GM18858 (cell line): Measurements from ENCODE around the gene DYDC2.
"Not testable (repeated sequence)": the region's sequence is repeated elsewhere in the genome, so short reads cannot be mapped to it uniquely, and the experiment has no call there.

ENCODE experiments used
- ATAC-seq: cut with Tn5 transposase; IDR thresholded peaks from one replicate; pipeline ENCODE4 v1.9.1; 2021; ENCODE audit not compliant: unreplicated experiment

Gene DYDC2

DNA sequence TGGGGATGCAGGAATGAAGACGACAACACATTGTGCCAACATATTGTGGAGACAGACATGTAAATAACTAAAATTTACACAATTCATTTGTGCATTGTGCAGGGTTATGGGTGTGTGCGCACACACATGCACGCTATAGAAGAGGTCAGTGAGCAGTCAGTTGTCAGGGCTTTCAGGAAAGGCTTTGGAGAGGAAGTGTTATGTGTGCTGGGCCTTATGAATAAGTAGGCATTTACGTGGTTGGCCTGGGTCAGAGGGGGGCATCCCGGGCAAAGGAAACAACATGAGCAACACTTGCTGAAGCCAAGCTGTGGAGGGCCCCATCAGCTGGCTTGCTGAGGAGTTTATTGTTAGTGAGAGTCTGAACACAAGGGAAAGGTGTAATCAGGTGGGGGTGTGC is 55.9 kb downstream of the DYDC2 start:
- ATAC-seq, result no peak

DNA sequence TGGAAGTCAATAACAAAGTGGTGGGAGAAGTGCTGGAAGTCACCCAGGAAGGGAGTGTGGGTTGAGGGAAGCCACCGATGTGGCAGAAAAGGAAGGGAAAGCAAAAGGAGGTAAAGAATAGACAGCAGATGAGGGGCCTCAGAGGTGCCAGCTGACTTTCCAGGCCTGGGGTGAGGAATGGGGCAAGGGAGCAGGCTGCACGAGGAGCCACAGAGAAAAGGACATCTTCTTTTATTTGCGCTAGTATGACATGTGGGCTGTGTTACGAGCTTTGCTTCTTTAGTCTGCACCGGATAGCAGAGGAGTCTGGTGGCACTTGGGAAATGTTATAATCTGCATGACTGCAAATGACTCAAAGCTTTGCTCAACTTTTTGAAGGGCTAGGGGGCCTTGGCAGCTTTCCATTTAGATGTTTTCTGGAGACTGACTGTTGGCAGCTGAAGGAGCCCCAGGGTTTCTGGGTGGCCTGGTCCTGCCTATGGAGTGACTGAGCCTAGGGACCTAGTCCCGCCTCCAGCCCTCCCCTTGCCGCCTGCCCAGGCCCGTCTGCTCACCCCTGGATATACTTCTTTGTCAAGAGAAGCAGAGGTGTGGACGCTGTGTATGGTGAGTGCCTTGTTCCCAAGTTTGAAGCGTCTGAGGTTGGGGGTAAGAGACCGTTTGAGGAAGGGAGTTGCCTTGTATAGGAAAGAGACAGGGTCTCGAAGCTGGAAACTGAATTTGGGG is 56.9 kb downstream of the DYDC2 start:
- ATAC-seq, result no peak

DNA sequence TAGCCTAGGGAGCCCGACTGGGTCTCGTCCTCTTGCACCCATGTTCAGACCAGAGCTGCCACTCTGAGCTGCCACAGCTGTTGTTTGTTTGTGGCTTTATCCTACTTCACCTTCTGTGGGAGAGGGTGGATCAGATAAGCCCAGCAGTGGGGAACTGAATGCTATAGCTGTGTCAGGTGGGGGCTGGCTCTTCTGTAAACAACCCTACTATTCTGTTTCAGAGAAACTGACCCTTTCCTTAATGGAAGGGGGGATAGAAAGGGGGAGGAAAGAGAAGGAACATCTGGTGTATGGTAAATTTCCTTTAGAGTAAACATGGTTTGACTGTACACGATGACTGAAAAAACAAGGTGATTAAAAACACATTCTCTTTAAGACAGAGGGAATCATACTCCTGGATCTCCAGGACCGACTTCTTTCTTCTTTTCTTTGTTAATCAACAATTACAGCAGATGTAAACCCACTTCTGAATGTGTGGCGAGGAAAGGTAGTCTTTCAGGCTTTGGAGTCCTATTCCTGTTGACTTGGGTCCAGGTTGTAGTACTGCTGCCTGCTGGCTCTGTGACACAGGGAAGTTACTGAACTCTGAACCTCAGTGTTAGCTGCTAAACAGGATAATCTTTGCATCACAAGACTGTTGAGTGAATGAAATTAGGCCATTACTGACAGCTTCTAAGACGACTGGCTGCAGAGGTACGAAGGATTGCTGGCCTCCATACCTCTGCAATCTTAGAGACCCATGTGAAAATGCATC is 57.7 kb downstream of the DYDC2 start:
- no peak for ATAC-seq

DNA sequence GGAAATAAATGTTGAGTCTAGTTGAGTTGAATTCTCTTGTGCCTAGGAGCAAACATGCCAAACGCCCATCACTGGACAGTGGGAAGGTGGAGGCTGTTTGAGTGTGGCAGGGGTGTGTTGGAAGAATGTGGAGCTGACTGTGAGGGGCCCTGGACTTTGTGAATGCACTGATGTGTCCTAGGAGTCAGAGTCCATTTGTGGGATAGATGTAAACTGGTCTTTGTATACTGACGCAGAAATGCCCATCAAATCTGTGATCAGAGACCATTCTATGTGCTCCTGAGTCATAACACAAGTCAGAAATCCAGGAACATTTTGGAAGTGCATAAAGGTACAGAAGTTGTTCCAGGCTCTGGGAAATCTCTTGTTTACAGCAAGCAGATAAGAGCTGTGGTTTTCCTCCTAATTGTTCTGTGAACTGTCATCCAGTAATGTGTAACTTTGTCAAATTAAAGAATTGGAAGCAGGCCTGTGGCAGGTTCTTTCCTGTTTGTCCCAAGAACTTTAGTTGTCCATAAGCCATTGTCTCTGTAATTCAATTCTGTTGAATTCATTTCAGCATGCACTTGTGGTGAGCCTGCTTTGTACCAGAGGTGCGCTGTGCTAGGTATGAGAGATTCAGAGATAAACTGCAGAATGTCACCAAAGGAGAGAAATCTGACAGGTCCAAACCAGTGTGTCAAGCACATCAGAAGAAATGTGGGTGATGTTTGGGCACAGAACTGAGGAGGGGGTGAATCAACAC is 59.3 kb downstream of the DYDC2 start:
- ATAC-seq, result no peak

DNA sequence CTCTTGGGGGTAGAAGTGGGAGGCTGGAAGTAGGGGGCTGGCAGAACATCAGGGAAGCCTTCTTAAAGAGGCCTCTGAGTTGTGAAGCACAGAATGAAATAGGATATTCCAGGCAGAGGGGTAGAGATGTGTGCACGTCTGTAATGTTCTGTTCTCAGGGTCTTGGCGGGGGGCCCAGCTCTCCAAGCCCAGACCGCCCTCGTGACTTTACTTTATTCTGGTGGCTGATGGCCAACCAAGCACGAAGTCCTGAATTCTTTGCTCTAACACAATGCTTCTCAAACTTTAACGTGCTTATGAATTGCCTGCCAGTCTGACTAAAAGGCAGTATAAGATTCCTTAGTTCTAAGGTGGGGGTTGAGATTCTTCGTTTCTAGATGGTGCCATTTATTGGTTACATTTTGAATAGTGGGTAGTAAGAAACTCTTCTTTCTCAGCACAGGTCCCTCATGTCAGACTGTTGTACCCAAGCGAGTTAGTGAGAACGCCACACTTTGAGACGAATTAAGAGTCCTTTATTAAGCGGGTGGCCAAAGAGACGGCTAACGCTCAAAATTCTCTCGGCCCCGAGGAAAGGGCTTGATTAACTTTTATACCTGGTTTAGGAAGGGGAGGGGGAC is 60.0 kb downstream of the DYDC2 start:
- ATAC-seq, result no peak

DNA sequence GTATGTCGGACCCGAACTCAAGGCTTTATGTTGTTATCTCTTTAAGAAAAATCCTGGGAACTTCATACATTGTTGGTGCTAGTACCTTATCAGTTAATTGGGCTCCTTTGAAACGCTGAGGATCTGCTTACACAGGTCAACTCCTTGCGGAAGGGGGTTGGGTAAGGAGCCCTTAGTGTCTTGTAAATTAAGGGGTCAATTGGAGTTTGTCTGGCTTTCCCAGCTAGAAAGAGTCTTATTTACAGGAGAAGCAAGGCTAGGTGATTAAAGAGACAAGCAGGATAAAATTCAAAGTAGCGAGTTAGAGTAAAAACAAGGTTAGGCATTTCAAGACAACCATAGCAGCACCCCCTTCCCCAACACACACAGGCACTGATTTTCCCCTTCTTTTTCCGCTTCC is 60.7 kb downstream of the DYDC2 start:
- ATAC-seq, result not testable (repeated sequence)
